ENCODE measurements around the gene VAV3. TPM values are rescaled to one million over a fixed set of nuclear protein-coding genes. Genes with fewer than 3 reads are reported as not detected.

VAV3 gene
- total and polyA plus RNA-seq, 2 donors, result 7.9 to 15.8 TPM

- peak in 1 of 9 donors; percentile 57 for DNase-seq (ENCODE audit: low read depth in 6 of 9, low spot score in 9 of 9)
- Histone ChIP-seq H3K27ac (ENCODE audit: low read depth in 1 of 2, low read length in 1 of 2) (peak overlapping the region; percentile 12 to 29), H3K36me3 (ENCODE audit: control insufficient read depth in 2 of 2, insufficient read depth in 2 of 2, low read length in 1 of 2) (no peaks in the 10 kb centered on the region), H3K9me3 (ENCODE audit: control insufficient read depth in 2 of 2, insufficient read depth in 1 of 2, low read length in 1 of 2) (no peaks in the 10 kb centered on the region), H3K27me3 (ENCODE audit: control insufficient read depth in 2 of 2, insufficient read depth in 1 of 2, low read length in 1 of 2) (no peaks in the 10 kb centered on the region), H3K4me3 (ENCODE audit: low read length in 2 of 2) (no peak overlapping the region), H3K4me1 (ENCODE audit: control insufficient read depth in 2 of 2, insufficient read depth in 2 of 2, low read length in 2 of 2) (peaks cover 18 to 35% of the 10 kb centered on the region in 2 donors)
- WGBS, result 84% methylated on average over 3 of the region's 3 CpGs
These were observed 179.3 kb downstream of the VAV3 start for GRCh38 chr1:107785496-107786202.

GRCh38 chr1:107782217-107782845 is 182.6 kb downstream of the VAV3 start:
- Histone ChIP-seq H3K4me3 (ENCODE audit: low read length in 2 of 2) (no peak overlapping the region), H3K27me3 (ENCODE audit: control insufficient read depth in 2 of 2, insufficient read depth in 1 of 2, low read length in 1 of 2) (no peaks in the 10 kb centered on the region), H3K27ac (ENCODE audit: low read depth in 1 of 2, low read length in 1 of 2) (no peak overlapping the region), H3K36me3 (ENCODE audit: control insufficient read depth in 2 of 2, insufficient read depth in 2 of 2, low read length in 1 of 2) (peaks cover 0 to 2% of the 10 kb centered on the region in 2 donors), H3K4me1 (ENCODE audit: control insufficient read depth in 2 of 2, insufficient read depth in 2 of 2, low read length in 2 of 2) (peaks cover 7 to 13% of the 10 kb centered on the region in 2 donors), H3K9me3 (ENCODE audit: control insufficient read depth in 2 of 2, insufficient read depth in 1 of 2, low read length in 1 of 2) (no peaks in the 10 kb centered on the region)
- WGBS, result 72% methylated on average over 6 of the region's 6 CpGs
- DNase-seq (ENCODE audit: low read depth in 6 of 9, low spot score in 9 of 9), result peak in 8 of 9 donors; percentile 50 to 85 (median 76)

GRCh38 chr1:107781245-107781644 is 183.7 kb downstream of the VAV3 start:
- H3K27ac ChIP-seq (ENCODE audit: low read depth in 1 of 2, low read length in 1 of 2), result no peak overlapping the region
- DNase-seq (ENCODE audit: low read depth in 6 of 9, low spot score in 9 of 9), result no peak
- WGBS, result 98% methylated on average over 2 of the region's 2 CpGs
- no peaks in the 10 kb centered on the region for H3K9me3 ChIP-seq (ENCODE audit: control insufficient read depth in 2 of 2, insufficient read depth in 1 of 2, low read length in 1 of 2)
- peaks cover 0 to 2% of the 10 kb centered on the region in 2 donors for H3K36me3 ChIP-seq (ENCODE audit: control insufficient read depth in 2 of 2, insufficient read depth in 2 of 2, low read length in 1 of 2)
- H3K4me1 ChIP-seq (ENCODE audit: control insufficient read depth in 2 of 2, insufficient read depth in 2 of 2, low read length in 2 of 2), result peaks cover 6 to 10% of the 10 kb centered on the region in 2 donors
- H3K27me3 ChIP-seq (ENCODE audit: control insufficient read depth in 2 of 2, insufficient read depth in 1 of 2, low read length in 1 of 2), result no peaks in the 10 kb centered on the region
- H3K4me3 ChIP-seq (ENCODE audit: low read length in 2 of 2), result no peak overlapping the region

GRCh38 chr1:107777664-107778047 is 187.3 kb downstream of the VAV3 start:
- no peak for DNase-seq (ENCODE audit: low read depth in 6 of 9, low spot score in 9 of 9)
- WGBS, result 96% methylated on average over 3 of the region's 3 CpGs
- Histone ChIP-seq H3K27me3 (ENCODE audit: control insufficient read depth in 2 of 2, insufficient read depth in 1 of 2, low read length in 1 of 2) (no peaks in the 10 kb centered on the region), H3K9me3 (ENCODE audit: control insufficient read depth in 2 of 2, insufficient read depth in 1 of 2, low read length in 1 of 2) (no peaks in the 10 kb centered on the region), H3K4me3 (ENCODE audit: low read length in 2 of 2) (no peak overlapping the region), H3K4me1 (ENCODE audit: control insufficient read depth in 2 of 2, insufficient read depth in 2 of 2, low read length in 2 of 2) (no peaks in the 10 kb centered on the region), H3K36me3 (ENCODE audit: control insufficient read depth in 2 of 2, insufficient read depth in 2 of 2, low read length in 1 of 2) (peaks cover 0 to 2% of the 10 kb centered on the region in 2 donors), H3K27ac (ENCODE audit: low read depth in 1 of 2, low read length in 1 of 2) (no peak overlapping the region)

GRCh38 chr1:107776900-107777663 is 187.9 kb downstream of the VAV3 start:
- Histone ChIP-seq H3K4me1 (ENCODE audit: control insufficient read depth in 2 of 2, insufficient read depth in 2 of 2, low read length in 2 of 2) (no peaks in the 10 kb centered on the region), H3K4me3 (ENCODE audit: low read length in 2 of 2) (no peak overlapping the region), H3K36me3 (ENCODE audit: control insufficient read depth in 2 of 2, insufficient read depth in 2 of 2, low read length in 1 of 2) (peaks cover 0 to 2% of the 10 kb centered on the region in 2 donors), H3K27me3 (ENCODE audit: control insufficient read depth in 2 of 2, insufficient read depth in 1 of 2, low read length in 1 of 2) (no peaks in the 10 kb centered on the region), H3K9me3 (ENCODE audit: control insufficient read depth in 2 of 2, insufficient read depth in 1 of 2, low read length in 1 of 2) (no peaks in the 10 kb centered on the region), H3K27ac (ENCODE audit: low read depth in 1 of 2, low read length in 1 of 2) (no peak overlapping the region)
- 80% methylated on average over 4 of the region's 4 CpGs for WGBS
- DNase-seq (ENCODE audit: low read depth in 6 of 9, low spot score in 9 of 9), result no peak

- no peak for DNase-seq (ENCODE audit: low read depth in 6 of 9, low spot score in 9 of 9)
- Histone ChIP-seq H3K27me3 (ENCODE audit: control insufficient read depth in 2 of 2, insufficient read depth in 1 of 2, low read length in 1 of 2) (no peaks in the 10 kb centered on the region), H3K9me3 (ENCODE audit: control insufficient read depth in 2 of 2, insufficient read depth in 1 of 2, low read length in 1 of 2) (no peaks in the 10 kb centered on the region), H3K4me3 (ENCODE audit: low read length in 2 of 2) (no peak overlapping the region), H3K4me1 (ENCODE audit: control insufficient read depth in 2 of 2, insufficient read depth in 2 of 2, low read length in 2 of 2) (no peaks in the 10 kb centered on the region), H3K36me3 (ENCODE audit: control insufficient read depth in 2 of 2, insufficient read depth in 2 of 2, low read length in 1 of 2) (peaks cover 0 to 7% of the 10 kb centered on the region in 2 donors), H3K27ac (ENCODE audit: low read depth in 1 of 2, low read length in 1 of 2) (no peak overlapping the region)
- 99% methylated on average over 13 of the region's 13 CpGs for WGBS
These were observed 193.6 kb downstream of the VAV3 start for GRCh38 chr1:107771377-107771776.

- no peaks in the 10 kb centered on the region for H3K27me3 ChIP-seq (ENCODE audit: control insufficient read depth in 2 of 2, insufficient read depth in 1 of 2, low read length in 1 of 2)
- no peak overlapping the region for H3K27ac ChIP-seq (ENCODE audit: low read depth in 1 of 2, low read length in 1 of 2)
These were observed 197.8 kb downstream of the VAV3 start for GRCh38 chr1:107767156-107767582.

GRCh38 chr1:107766533-107766932 is 198.4 kb downstream of the VAV3 start:
- WGBS, result 100% methylated on average over 1 of the region's 1 CpG
- no peak for DNase-seq (ENCODE audit: low read depth in 6 of 9, low spot score in 9 of 9)
- no peaks in the 10 kb centered on the region for H3K4me1 ChIP-seq (ENCODE audit: control insufficient read depth in 2 of 2, insufficient read depth in 2 of 2, low read length in 2 of 2)
- no peak overlapping the region for H3K4me3 ChIP-seq (ENCODE audit: low read length in 2 of 2)
- H3K9me3 ChIP-seq (ENCODE audit: control insufficient read depth in 2 of 2, insufficient read depth in 1 of 2, low read length in 1 of 2), result no peaks in the 10 kb centered on the region
- peaks cover 0 to 7% of the 10 kb centered on the region in 2 donors for H3K36me3 ChIP-seq (ENCODE audit: control insufficient read depth in 2 of 2, insufficient read depth in 2 of 2, low read length in 1 of 2)
- H3K27me3 ChIP-seq (ENCODE audit: control insufficient read depth in 2 of 2, insufficient read depth in 1 of 2, low read length in 1 of 2), result no peaks in the 10 kb centered on the region
- H3K27ac ChIP-seq (ENCODE audit: low read depth in 1 of 2, low read length in 1 of 2), result no peak overlapping the region

More at GRCh38 chr1:107767156-107767582, 197.8 kb downstream of the VAV3 start:
- Histone ChIP-seq H3K9me3 (ENCODE audit: control insufficient read depth in 2 of 2, insufficient read depth in 1 of 2, low read length in 1 of 2) (no peaks in the 10 kb centered on the region), H3K4me3 (ENCODE audit: low read length in 2 of 2) (no peak overlapping the region), H3K36me3 (ENCODE audit: control insufficient read depth in 2 of 2, insufficient read depth in 2 of 2, low read length in 1 of 2) (peaks cover 0 to 9% of the 10 kb centered on the region in 2 donors), H3K4me1 (ENCODE audit: control insufficient read depth in 2 of 2, insufficient read depth in 2 of 2, low read length in 2 of 2) (no peaks in the 10 kb centered on the region)
- DNase-seq (ENCODE audit: low read depth in 6 of 9, low spot score in 9 of 9), result no peak
- WGBS, result 94% methylated on average over 3 of the region's 3 CpGs

All from thymus (tissue), 11 donors.